Osteoblast (primary cell): ENCODE results near the gene PPM1L. TPM values are rescaled to one million over a fixed set of nuclear protein-coding genes. Genes with fewer than 3 reads are reported as not detected.
A peak's percentile ranks its signal among the peaks of the same experiment; 100 is the strongest.

ENCODE experiments used
- DNase-seq: peaks from one replicate; pipeline ENCODE4 v3.0.0; 2011; ENCODE audit warnings: low spot score, mixed read lengths; ENCODE audit not compliant: insufficient read length; ENCODE audit errors: missing footprints
- H2AFZ ChIP-seq: 2 replicates; pipeline ENCODE4 v1.6.0; 2011; ENCODE audit warnings: mild to moderate bottlenecking, low read length
- H3K27ac ChIP-seq: 2 replicates; pipeline ENCODE4 v1.5.1; 2011; ENCODE audit warnings: mild to moderate bottlenecking, low read depth, low read length, moderate library complexity
- H3K27me3 ChIP-seq: 2 replicates; pipeline ENCODE4 v1.6.0; 2012; ENCODE audit warnings: mild to moderate bottlenecking, control low read depth, inconsistent platforms, low read length, moderate library complexity; ENCODE audit not compliant: insufficient read depth
- H3K36me3 ChIP-seq: 2 replicates; pipeline ENCODE4 v1.5.1; 2011; ENCODE audit warnings: mild to moderate bottlenecking, low read length, control low read depth, moderate library complexity; ENCODE audit not compliant: insufficient read depth
- H3K4me1 ChIP-seq: 2 replicates; pipeline ENCODE4 v1.5.1; 2011; ENCODE audit warnings: mild to moderate bottlenecking, low read length, control low read depth, moderate library complexity; ENCODE audit not compliant: insufficient read depth
- H3K4me2 ChIP-seq: 2 replicates; pipeline ENCODE4 v1.6.0; 2011; ENCODE audit warnings: mild to moderate bottlenecking, low read length; ENCODE audit not compliant: insufficient read depth
- H3K4me3 ChIP-seq: fragments of 200-600 bp; sonication (generic); 3 replicates; pipeline ENCODE4 v1.5.1; 2012; ENCODE audit warnings: mild to moderate bottlenecking, low read length, inconsistent platforms; ENCODE audit not compliant: insufficient read depth
- H3K79me2 ChIP-seq: 2 replicates; pipeline ENCODE4 v1.6.0; 2012; ENCODE audit warnings: mild to moderate bottlenecking, low read length, control low read depth, inconsistent platforms; ENCODE audit not compliant: insufficient read depth
- H3K9me3 ChIP-seq: 2 replicates; pipeline ENCODE4 v1.5.1; 2011; ENCODE audit warnings: low read depth, low read length, control low read depth
- H4K20me1 ChIP-seq: 2 replicates; pipeline ENCODE4 v1.6.0; 2012; ENCODE audit warnings: mild to moderate bottlenecking, low read length, control low read depth; ENCODE audit not compliant: insufficient read depth
- CTCF ChIP-seq: IDR thresholded peaks from 2 replicates; pipeline ENCODE4 v1.5.1; 2011; ENCODE audit warnings: mild to moderate bottlenecking, low read depth, low read length, moderate library complexity; ENCODE audit errors: extremely low read depth
- total RNA-seq: library from RNA; depleted of rRNA; stranded (reverse); fragments of >200 nt; gene quantifications from 2 replicates; pipeline ENCODE4 v1.2.3, GENCODE V29; 2012

Gene PPM1L
- total RNA-seq, 1 donor = 4.3 TPM

- Histone ChIP-seq H3K79me2 (no peaks in the 10 kb centered on the region), H3K9me3 (no peaks in the 10 kb centered on the region), H3K4me2 (no peak overlapping the region), H4K20me1 (no peaks in the 10 kb centered on the region), H3K4me1 (no peaks in the 10 kb centered on the region), H2AFZ (no peak overlapping the region), H3K36me3 (no peaks in the 10 kb centered on the region), H3K27ac (no peak overlapping the region), H3K4me3 (no peak overlapping the region), H3K27me3 (no peaks in the 10 kb centered on the region)
- no peak for TF ChIP-seq CTCF
- no peak for DNase-seq
These were observed 293.7 kb downstream of the PPM1L start for GRCh38 chr3:161049683-161050248.

- H3K9me3 ChIP-seq = no peaks in the 10 kb centered on the region
- no peaks in the 10 kb centered on the region for H3K4me1 ChIP-seq
- no peak for TF ChIP-seq CTCF
- no peak overlapping the region for H2AFZ ChIP-seq
- no peaks in the 10 kb centered on the region for H3K79me2 ChIP-seq
- H3K36me3 ChIP-seq = no peaks in the 10 kb centered on the region
- H4K20me1 ChIP-seq = no peaks in the 10 kb centered on the region
- H3K27ac ChIP-seq = no peak overlapping the region
- no peak overlapping the region for H3K4me2 ChIP-seq
- DNase-seq = no peak
- no peaks in the 10 kb centered on the region for H3K27me3 ChIP-seq
- H3K4me3 ChIP-seq = no peak overlapping the region
These were observed 294.9 kb downstream of the PPM1L start for GRCh38 chr3:161050935-161051334.

GRCh38 chr3:161051856-161052255, 295.8 kb downstream of the PPM1L start:
- peak; percentile 27 for DNase-seq
- no peak for TF ChIP-seq CTCF
- Histone ChIP-seq H3K79me2 (no peaks in the 10 kb centered on the region), H3K4me3 (no peak overlapping the region), H3K36me3 (no peaks in the 10 kb centered on the region), H3K9me3 (no peaks in the 10 kb centered on the region), H4K20me1 (no peaks in the 10 kb centered on the region), H3K4me2 (no peak overlapping the region), H3K27ac (no peak overlapping the region), H3K4me1 (no peaks in the 10 kb centered on the region), H2AFZ (no peak overlapping the region), H3K27me3 (no peaks in the 10 kb centered on the region)

- Histone ChIP-seq H2AFZ (no peak overlapping the region), H3K79me2 (no peaks in the 10 kb centered on the region), H3K4me3 (no peak overlapping the region), H3K9me3 (no peaks in the 10 kb centered on the region), H3K27ac (no peak overlapping the region), H4K20me1 (no peaks in the 10 kb centered on the region), H3K4me2 (no peak overlapping the region), H3K36me3 (no peaks in the 10 kb centered on the region), H3K27me3 (no peaks in the 10 kb centered on the region), H3K4me1 (no peaks in the 10 kb centered on the region)
- DNase-seq = no peak
- TF ChIP-seq CTCF = no peak
These were observed 299.0 kb downstream of the PPM1L start for GRCh38 chr3:161054860-161055604.
